ENCODE data around the gene CCL19.

DNA sequence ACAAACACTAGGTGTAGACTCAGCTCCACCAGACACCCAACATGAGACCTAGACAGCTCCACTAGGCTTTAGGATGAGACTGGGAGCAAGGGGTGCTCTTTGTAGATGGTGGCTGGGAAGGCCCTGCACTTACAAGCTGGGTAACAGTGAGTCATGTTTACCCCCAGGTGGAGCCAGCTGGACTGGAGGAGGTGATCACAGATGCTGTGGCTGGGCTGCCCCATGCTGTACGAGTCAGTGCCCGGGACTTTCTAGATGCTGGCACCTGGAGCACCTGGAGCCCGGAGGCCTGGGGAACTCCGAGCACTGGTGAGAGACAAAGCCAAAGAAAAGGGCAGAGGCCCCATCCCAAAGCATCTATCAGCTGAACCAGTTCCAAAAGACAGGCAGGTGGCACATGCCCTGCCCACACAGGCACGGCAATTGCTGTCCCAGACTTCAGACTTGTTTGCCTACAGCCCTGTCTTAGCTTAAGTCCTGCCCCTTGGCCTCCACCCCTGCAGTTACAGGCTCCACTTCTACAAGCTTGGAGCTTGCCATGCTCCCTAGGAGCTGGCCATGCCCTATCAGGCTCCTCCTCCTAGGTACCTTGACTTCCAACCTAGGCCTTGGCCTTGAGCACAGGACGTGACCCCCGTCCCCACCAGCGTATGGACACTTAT, 31.4 kb downstream of the CCL19 start:
- no peak for TF ChIP-seq POLR2A (IDR thresholded peaks at IDR 0.05)
- TF ChIP-seq, protein P1, sequence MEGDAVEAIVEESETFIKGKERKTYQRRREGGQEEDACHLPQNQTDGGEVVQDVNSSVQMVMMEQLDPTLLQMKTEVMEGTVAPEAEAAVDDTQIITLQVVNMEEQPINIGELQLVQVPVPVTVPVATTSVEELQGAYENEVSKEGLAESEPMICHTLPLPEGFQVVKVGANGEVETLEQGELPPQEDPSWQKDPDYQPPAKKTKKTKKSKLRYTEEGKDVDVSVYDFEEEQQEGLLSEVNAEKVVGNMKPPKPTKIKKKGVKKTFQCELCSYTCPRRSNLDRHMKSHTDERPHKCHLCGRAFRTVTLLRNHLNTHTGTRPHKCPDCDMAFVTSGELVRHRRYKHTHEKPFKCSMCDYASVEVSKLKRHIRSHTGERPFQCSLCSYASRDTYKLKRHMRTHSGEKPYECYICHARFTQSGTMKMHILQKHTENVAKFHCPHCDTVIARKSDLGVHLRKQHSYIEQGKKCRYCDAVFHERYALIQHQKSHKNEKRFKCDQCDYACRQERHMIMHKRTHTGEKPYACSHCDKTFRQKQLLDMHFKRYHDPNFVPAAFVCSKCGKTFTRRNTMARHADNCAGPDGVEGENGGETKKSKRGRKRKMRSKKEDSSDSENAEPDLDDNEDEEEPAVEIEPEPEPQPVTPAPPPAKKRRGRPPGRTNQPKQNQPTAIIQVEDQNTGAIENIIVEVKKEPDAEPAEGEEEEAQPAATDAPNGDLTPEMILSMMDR (IDR thresholded peaks at IDR 0.05), result no peak

All from thyroid gland (tissue), 4 donors.